Lower leg skin (tissue), 4 donors: Measurements from ENCODE around the gene CFAP157. TPM values are rescaled to one million over a fixed set of nuclear protein-coding genes. Genes with fewer than 3 reads are reported as not detected.

ENCODE experiments used
- DNase-seq, 2 donors: peaks; one replicate each; pipeline ENCODE4 v3.0.0-alpha.2; 2019; ENCODE audit warnings: low spot score in 2 of 2
- H3K4me3 ChIP-seq: fragments of 200-600 bp; sonication (generic); 2 replicates; pipeline ENCODE4 v1.5.1; 2017; ENCODE audit warnings: mild to moderate bottlenecking, low read depth; ENCODE audit not compliant: poor library complexity, severe bottlenecking
- CTCF ChIP-seq, 3 donors: fragments of 450-650 bp; IDR thresholded peaks; one replicate each; pipeline ENCODE4 v1.5.1; 2016; ENCODE audit warnings: antibody characterized with exemption in 3 of 3, mild to moderate bottlenecking in 3 of 3, moderate library complexity in 2 of 3
- POLR2A ChIP-seq, 2 donors: fragments of 450-650 bp; IDR thresholded peaks; one replicate each; pipeline ENCODE4 v1.6.1; 2016 to 2017; ENCODE audit warnings: antibody characterized with exemption in 2 of 2, mild to moderate bottlenecking in 1 of 2, moderate library complexity in 1 of 2
- WGBS, 2 donors: methylation state at CpG; one replicate each; pipeline ENCODE4 v1.1.5; 2018; 5-methylcytosine and 5-hydroxymethylcytosine counted together
- intact Hi-C: fragments of 100-400 bp; cut with DNase I; formaldehyde crosslinking; loops from one replicate; pipeline ENCODE4 v1.15.0; 2023; ENCODE audit warnings: low total_unique reads
- total RNA-seq, 4 donors: library from RNA; depleted of rRNA; stranded (reverse); fragments of >200 nt; gene quantifications; one replicate each; pipeline ENCODE4 v1.1.0, GENCODE V29; 2016

The CFAP157 gene
- total RNA-seq, 4 donors from 2014 or later = 0.23 TPM; not detected in 3

GRCh38 chr9:127741831-127742434 lies 35.1 kb downstream of the CFAP157 start:
- intact Hi-C loops = no loop called here
- no peak for TF ChIP-seq CTCF (IDR thresholded peaks at IDR 0.05)
- no peak for TF ChIP-seq POLR2A (IDR thresholded peaks at IDR 0.05)
- peak; percentile 68 to 94 for DNase-seq
- H3K4me3 ChIP-seq = no peak overlapping the region
- 72 to 80% methylated on average over 37 to 38 of the region's 38 CpGs for WGBS, 2 donors

- H3K4me3 ChIP-seq = no peak overlapping the region
- intact Hi-C loops = no loop called here
- 40 to 49% methylated on average over 33 of the region's 33 CpGs for WGBS, 2 donors
Measured at GRCh38 chr9:127742435-127743088, 35.8 kb downstream of the CFAP157 start.

GRCh38 chr9:127744398-127745110 lies 37.8 kb downstream of the CFAP157 start:
- intact Hi-C loops = no loop called here
- TF ChIP-seq CTCF (IDR thresholded peaks at IDR 0.05) (no peak), POLR2A (IDR thresholded peaks at IDR 0.05) (no peak)
- DNase-seq = no peak
- 93 to 94% methylated on average over 16 to 19 of the region's 19 CpGs for WGBS, 2 donors
- no peak overlapping the region for H3K4me3 ChIP-seq

More at GRCh38 chr9:127742435-127743088, 35.8 kb downstream of the CFAP157 start:
- TF ChIP-seq POLR2A (IDR thresholded peaks at IDR 0.05) (no peak), CTCF (IDR thresholded peaks at IDR 0.05) (no peak)
- peak; percentile 73 to 94 for DNase-seq

- intact Hi-C loops = no loop called here
- H3K4me3 ChIP-seq = no peak overlapping the region
- WGBS, 2 donors = 79 to 80% methylated on average over 14 to 15 of the region's 15 CpGs
- TF ChIP-seq POLR2A (IDR thresholded peaks at IDR 0.05) = no peak
- TF ChIP-seq CTCF (IDR thresholded peaks at IDR 0.05) = no peak
- no peak for DNase-seq
Measured at GRCh38 chr9:127746959-127747569, 40.3 kb downstream of the CFAP157 start.

GRCh38 chr9:127749090-127749787 lies 42.5 kb downstream of the CFAP157 start:
- TF ChIP-seq POLR2A (IDR thresholded peaks at IDR 0.05) (no peak), CTCF (IDR thresholded peaks at IDR 0.05) (no peak)
- DNase-seq = no peak
- H3K4me3 ChIP-seq = no peak overlapping the region
- 94 to 95% methylated on average over 23 to 24 of the region's 26 CpGs for WGBS, 2 donors
- intact Hi-C loops = no loop called here
